Trophoblast cell (in vitro differentiated cells and primary cell): ENCODE measurements around the gene FHOD3.

Experiments
- DNase-seq, 2 donors: peaks; one replicate each; pipeline ENCODE4 v3.0.0-alpha.2; 2016
- H2AFZ ChIP-seq: 2 replicates; pipeline ENCODE4 v1.6.1; 2013; ENCODE audit warnings: low read length, moderate library complexity, mild to moderate bottlenecking; ENCODE audit not compliant: insufficient read depth, poor library complexity
- H2AK5ac ChIP-seq: 2 replicates; pipeline ENCODE4 v1.6.1; 2013; ENCODE audit warnings: mild to moderate bottlenecking, low read length
- H2BK120ac ChIP-seq: 2 replicates; pipeline ENCODE4 v1.6.1; 2013; ENCODE audit warnings: low read length, mild to moderate bottlenecking, moderate library complexity; ENCODE audit not compliant: insufficient read depth, poor library complexity
- H2BK12ac ChIP-seq: 2 replicates; pipeline ENCODE4 v1.6.1; 2013; ENCODE audit warnings: mild to moderate bottlenecking, low read length, moderate library complexity
- H2BK5ac ChIP-seq: 2 replicates; pipeline ENCODE4 v1.6.1; 2013; ENCODE audit warnings: low read length, low read depth, moderate library complexity, mild to moderate bottlenecking; ENCODE audit not compliant: poor library complexity
- H3K14ac ChIP-seq: 2 replicates; pipeline ENCODE4 v1.6.1; 2013; ENCODE audit warnings: mild to moderate bottlenecking, low read length
- H3K18ac ChIP-seq: 2 replicates; pipeline ENCODE4 v1.6.1; 2013; ENCODE audit warnings: mild to moderate bottlenecking, low read length
- H3K23ac ChIP-seq: 2 replicates; pipeline ENCODE4 v1.6.1; 2013; ENCODE audit warnings: low read length
- H3K27ac ChIP-seq: 2 replicates; pipeline ENCODE4 v1.5.1; 2013; ENCODE audit warnings: low read depth, mild to moderate bottlenecking, inconsistent platforms, low read length, moderate library complexity
- H3K27me3 ChIP-seq: 2 replicates; pipeline ENCODE4 v1.6.1; 2013; ENCODE audit warnings: inconsistent platforms, mild to moderate bottlenecking, low read length, moderate library complexity; ENCODE audit not compliant: insufficient read depth
- H3K36me3 ChIP-seq, 2 experiments: 1 replicate in 1 of 2; 2 replicates in 1 of 2; pipeline ENCODE4 v1.6.1; 2013; ENCODE audit warnings: low read length in 2 of 2, mild to moderate bottlenecking in 2 of 2, moderate library complexity in 1 of 2; ENCODE audit not compliant: insufficient read depth in 2 of 2, control insufficient read depth in 1 of 2
- H3K4ac ChIP-seq: 2 replicates; pipeline ENCODE4 v1.6.1; 2013; ENCODE audit warnings: low read depth, mild to moderate bottlenecking, low read length, moderate library complexity
- H3K4me1 ChIP-seq, 2 experiments: 1 replicate in 1 of 2; 2 replicates in 1 of 2; pipeline ENCODE4 v1.6.1; 2013; ENCODE audit warnings: low read length in 2 of 2, mild to moderate bottlenecking in 2 of 2, moderate library complexity in 1 of 2; ENCODE audit not compliant: insufficient read depth in 2 of 2, control insufficient read depth in 1 of 2
- H3K4me2 ChIP-seq: 2 replicates; pipeline ENCODE4 v1.6.1; 2013; ENCODE audit warnings: inconsistent platforms, mild to moderate bottlenecking, low read length, moderate library complexity
- H3K4me3 ChIP-seq: 2 replicates; pipeline ENCODE4 v1.5.1; 2013; ENCODE audit warnings: mild to moderate bottlenecking, low read depth, low read length, inconsistent platforms
- H3K79me1 ChIP-seq: one replicate; pipeline ENCODE4 v1.6.1; 2013; ENCODE audit warnings: low read length
- H3K79me2 ChIP-seq: 2 replicates; pipeline ENCODE4 v1.6.1; 2013; ENCODE audit warnings: low read length, mild to moderate bottlenecking; ENCODE audit not compliant: control insufficient read depth, insufficient read depth, poor library complexity
- H3K9ac ChIP-seq: 2 replicates; pipeline ENCODE4 v1.6.1; 2013; ENCODE audit warnings: mild to moderate bottlenecking, low read length
- H3K9me3 ChIP-seq: 2 replicates; pipeline ENCODE4 v1.6.1; 2013; ENCODE audit warnings: low read depth, mild to moderate bottlenecking, control low read depth, inconsistent platforms, low read length; ENCODE audit not compliant: insufficient read depth
- H4K12ac ChIP-seq: 2 replicates; pipeline ENCODE4 v1.6.1; 2013; ENCODE audit warnings: low read depth, mild to moderate bottlenecking, low read length, moderate library complexity
- H4K8ac ChIP-seq: 2 replicates; pipeline ENCODE4 v1.6.1; 2013; ENCODE audit warnings: low read depth, mild to moderate bottlenecking, low read length, moderate library complexity
- H4K91ac ChIP-seq: one replicate; pipeline ENCODE4 v1.6.1; 2013; ENCODE audit warnings: low read depth, mild to moderate bottlenecking, low read length, moderate library complexity
- WGBS: extraction: QIAGEN DNeasy Blood & Tissue Kit; methylation state at CpG from one replicate; pipeline ENCODE4 v1.1.7; 2013; ENCODE audit warnings: missing lambda C conversion rate; ENCODE audit not compliant: insufficient read length, insufficient coverage; ENCODE audit errors: extremely low coverage; 5-methylcytosine and 5-hydroxymethylcytosine counted together

FHOD3 gene

GRCh38 chr18:36729197-36729596 is 431.7 kb downstream of the FHOD3 start:
- no peak overlapping the region for H3K4ac ChIP-seq
- no peak overlapping the region for H2BK5ac ChIP-seq
- H3K23ac ChIP-seq: no peak overlapping the region
- no peaks in the 10 kb centered on the region for H3K4me1 ChIP-seq
- no peak overlapping the region for H2AFZ ChIP-seq
- H4K91ac ChIP-seq: no peak overlapping the region
- H2AK5ac ChIP-seq: no peak overlapping the region
- no peak overlapping the region for H3K27ac ChIP-seq
- H2BK120ac ChIP-seq: no peak overlapping the region
- no peak overlapping the region for H4K12ac ChIP-seq
- H3K4me3 ChIP-seq: no peak overlapping the region
- H3K18ac ChIP-seq: no peak overlapping the region
- DNase-seq: no peak
- H3K79me1 ChIP-seq: no peaks in the 10 kb centered on the region
- no peak overlapping the region for H2BK12ac ChIP-seq
- no peaks in the 10 kb centered on the region for H3K27me3 ChIP-seq
- H3K9me3 ChIP-seq: peaks cover 9% of the 10 kb centered on the region
- H3K14ac ChIP-seq: no peak overlapping the region
- peaks cover 20 to 41% of the 10 kb centered on the region in 2 experiments for H3K36me3 ChIP-seq
- no peak overlapping the region for H3K4me2 ChIP-seq
- no peak overlapping the region for H4K8ac ChIP-seq
- H3K79me2 ChIP-seq: no peaks in the 10 kb centered on the region
- H3K9ac ChIP-seq: no peak overlapping the region

GRCh38 chr18:36732264-36732663 is 434.8 kb downstream of the FHOD3 start:
- Histone ChIP-seq H3K79me1 (no peaks in the 10 kb centered on the region), H3K14ac (no peak overlapping the region), H3K27ac (no peak overlapping the region), H3K36me3 (peaks cover 25 to 57% of the 10 kb centered on the region in 2 experiments), H3K9me3 (peaks cover 14% of the 10 kb centered on the region), H3K79me2 (no peaks in the 10 kb centered on the region), H4K8ac (no peak overlapping the region), H2AFZ (no peak overlapping the region), H3K4me1 (no peaks in the 10 kb centered on the region), H2BK120ac (no peak overlapping the region), H3K4ac (no peak overlapping the region), H3K9ac (no peak overlapping the region), H2BK5ac (no peak overlapping the region), H3K4me2 (no peak overlapping the region), H4K12ac (no peak overlapping the region), H3K27me3 (no peaks in the 10 kb centered on the region), H3K23ac (no peak overlapping the region), H4K91ac (no peak overlapping the region), H3K18ac (no peak overlapping the region), H2AK5ac (no peak overlapping the region), H3K4me3 (no peak overlapping the region), H2BK12ac (no peak overlapping the region)
- no CpG with 5 or more reads among the region's 5 CpGs for WGBS
- DNase-seq: no peak

GRCh38 chr18:36733150-36733549 is 435.6 kb downstream of the FHOD3 start:
- no peak overlapping the region for H4K8ac ChIP-seq
- no peak overlapping the region for H3K9ac ChIP-seq
- H3K4me3 ChIP-seq: no peak overlapping the region
- H3K4me1 ChIP-seq: no peaks in the 10 kb centered on the region
- H3K4me2 ChIP-seq: no peak overlapping the region
- H2AFZ ChIP-seq: no peak overlapping the region
- peaks cover 14% of the 10 kb centered on the region for H3K9me3 ChIP-seq
- H3K14ac ChIP-seq: no peak overlapping the region
- H3K36me3 ChIP-seq: peaks cover 25 to 55% of the 10 kb centered on the region in 2 experiments
- no peak overlapping the region for H3K18ac ChIP-seq
- no peak overlapping the region for H4K12ac ChIP-seq
- no peak overlapping the region for H2AK5ac ChIP-seq
- H2BK120ac ChIP-seq: no peak overlapping the region
- no peak overlapping the region for H3K27ac ChIP-seq
- H3K79me1 ChIP-seq: no peaks in the 10 kb centered on the region
- WGBS: no CpG with 5 or more reads among the region's 1 CpG
- H3K79me2 ChIP-seq: no peaks in the 10 kb centered on the region
- no peak for DNase-seq
- H3K4ac ChIP-seq: no peak overlapping the region
- no peak overlapping the region for H2BK5ac ChIP-seq
- no peak overlapping the region for H2BK12ac ChIP-seq
- no peaks in the 10 kb centered on the region for H3K27me3 ChIP-seq
- H4K91ac ChIP-seq: no peak overlapping the region
- no peak overlapping the region for H3K23ac ChIP-seq

- no peak overlapping the region for H3K9ac ChIP-seq
- H4K8ac ChIP-seq: no peak overlapping the region
- no peaks in the 10 kb centered on the region for H3K79me1 ChIP-seq
- no peak overlapping the region for H3K23ac ChIP-seq
- peaks cover 14% of the 10 kb centered on the region for H3K9me3 ChIP-seq
- H3K4me3 ChIP-seq: no peak overlapping the region
- H3K4ac ChIP-seq: no peak overlapping the region
- no peak overlapping the region for H2BK120ac ChIP-seq
- H3K14ac ChIP-seq: no peak overlapping the region
- no peak overlapping the region for H3K18ac ChIP-seq
- no peak overlapping the region for H2BK5ac ChIP-seq
- H4K91ac ChIP-seq: no peak overlapping the region
- H2AK5ac ChIP-seq: no peak overlapping the region
- H3K79me2 ChIP-seq: no peaks in the 10 kb centered on the region
- no peak overlapping the region for H3K4me2 ChIP-seq
- no peaks in the 10 kb centered on the region for H3K4me1 ChIP-seq
- no peak overlapping the region for H2BK12ac ChIP-seq
- DNase-seq: no peak
- no peak overlapping the region for H4K12ac ChIP-seq
- no peak overlapping the region for H2AFZ ChIP-seq
- no CpG with 5 or more reads among the region's 4 CpGs for WGBS
- no peak overlapping the region for H3K27ac ChIP-seq
- peaks cover 25 to 51% of the 10 kb centered on the region in 2 experiments for H3K36me3 ChIP-seq
- H3K27me3 ChIP-seq: no peaks in the 10 kb centered on the region
Observed at GRCh38 chr18:36734596-36734995, 437.1 kb downstream of the FHOD3 start.
